Right renal pelvis (tissue), 4 donors: ENCODE results near the gene AP1S2. TPM values are rescaled to one million over a fixed set of nuclear protein-coding genes. Genes with fewer than 3 reads are reported as not detected.
"Not testable (repeated sequence)": the region's sequence is repeated elsewhere in the genome, so short reads cannot be mapped to it uniquely, and the experiment has no call there.

Experiments used
- DNase-seq, 4 donors: peaks; one replicate each; pipeline ENCODE4 v3.0.0-alpha.2; 2013; ENCODE audit warnings: low read depth in 4 of 4, low spot score in 3 of 4, missing footprints in 1 of 4
- polyA plus RNA-seq, 4 donors: library from polyadenylated mRNA; unstranded; fragments of 120-200 nt; gene quantifications; one replicate each; pipeline ENCODE4 v1.2.1, GENCODE V29; 2013; ENCODE audit not compliant: insufficient read length in 4 of 4

Gene AP1S2
- polyA plus RNA-seq, 4 donors, result 46.6 to 63.7 (median 58.8) TPM

DNA sequence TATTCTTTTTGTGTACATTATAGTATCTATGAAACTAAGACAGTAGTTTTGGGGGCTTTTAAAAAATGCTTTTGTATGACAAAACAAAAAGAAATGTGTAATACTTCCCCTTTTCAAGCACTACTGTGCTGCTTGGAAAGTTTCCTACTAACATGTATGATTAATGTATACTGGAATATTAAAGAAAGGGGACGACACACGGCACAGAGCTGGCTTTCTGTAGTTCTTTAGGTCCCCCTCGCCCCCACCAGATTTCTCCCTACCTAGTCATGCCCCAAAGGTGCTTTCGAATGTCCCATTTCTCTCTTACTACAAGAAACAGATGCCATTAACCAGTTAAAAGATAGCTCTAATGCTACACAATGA is 1.6 kb upstream of the AP1S2 start:
- DNase-seq, result no peak

DNA sequence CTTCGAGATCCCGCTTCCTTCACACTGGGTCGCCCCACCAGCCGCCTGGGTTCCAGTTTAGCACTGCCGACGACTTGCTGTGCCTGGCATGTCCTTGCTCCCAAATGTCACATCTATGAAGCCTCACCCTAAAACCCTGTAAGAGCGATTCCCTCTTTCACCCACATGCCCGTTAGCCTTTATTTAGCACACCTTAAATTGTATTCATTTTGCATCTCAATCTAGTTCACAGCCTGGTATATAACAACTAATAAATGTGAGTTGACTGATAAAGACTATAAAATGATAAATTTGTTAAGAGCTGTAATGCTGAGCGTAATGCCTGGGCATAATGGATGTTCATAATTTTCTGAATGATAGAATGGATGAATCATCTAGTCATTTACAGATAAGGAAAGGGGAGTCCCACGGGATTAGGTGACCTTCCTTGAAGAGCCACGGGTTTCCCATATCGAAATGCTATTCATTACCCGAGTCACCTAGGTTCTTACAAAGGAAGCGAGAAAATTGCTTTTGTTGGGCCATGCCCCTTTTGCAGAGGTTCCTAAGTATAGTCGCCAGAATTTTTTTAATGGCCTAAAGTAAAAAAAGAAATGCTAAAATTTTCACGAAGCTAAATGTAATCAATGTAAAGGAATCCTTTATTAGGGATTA is 1.1 kb upstream of the AP1S2 start:
- no peak for DNase-seq

DNA sequence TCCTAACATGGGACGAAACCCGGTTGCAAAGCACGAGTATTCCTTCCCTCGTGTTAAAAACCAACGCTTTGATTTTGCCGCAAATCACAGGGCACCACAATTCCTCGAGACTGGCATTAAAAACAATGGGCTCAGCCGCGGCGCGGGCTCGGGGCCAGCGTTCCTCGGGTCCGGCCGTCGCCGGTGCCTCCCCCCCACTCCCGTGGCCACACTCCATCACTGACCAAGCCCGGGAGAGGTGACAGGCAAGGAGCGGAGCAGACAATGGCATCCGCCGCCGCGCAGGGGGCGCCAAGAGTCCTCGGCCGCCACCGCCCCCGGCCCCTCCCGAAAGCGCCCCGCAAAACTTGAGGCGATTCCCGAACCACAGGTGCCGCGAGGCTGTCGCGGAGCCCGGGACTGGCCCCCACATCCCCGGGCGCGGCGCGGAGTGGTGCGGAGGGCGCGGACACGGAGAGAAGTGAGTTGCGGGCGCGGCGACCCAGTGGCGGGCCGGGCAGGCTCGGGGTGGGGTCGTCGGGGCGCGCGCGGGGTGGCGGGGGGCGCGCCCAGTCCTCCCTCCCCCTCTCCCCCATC is 445 bp downstream of the AP1S2 start:
- DNase-seq, result peak in 1 of 4 donors; percentile 10

DNA sequence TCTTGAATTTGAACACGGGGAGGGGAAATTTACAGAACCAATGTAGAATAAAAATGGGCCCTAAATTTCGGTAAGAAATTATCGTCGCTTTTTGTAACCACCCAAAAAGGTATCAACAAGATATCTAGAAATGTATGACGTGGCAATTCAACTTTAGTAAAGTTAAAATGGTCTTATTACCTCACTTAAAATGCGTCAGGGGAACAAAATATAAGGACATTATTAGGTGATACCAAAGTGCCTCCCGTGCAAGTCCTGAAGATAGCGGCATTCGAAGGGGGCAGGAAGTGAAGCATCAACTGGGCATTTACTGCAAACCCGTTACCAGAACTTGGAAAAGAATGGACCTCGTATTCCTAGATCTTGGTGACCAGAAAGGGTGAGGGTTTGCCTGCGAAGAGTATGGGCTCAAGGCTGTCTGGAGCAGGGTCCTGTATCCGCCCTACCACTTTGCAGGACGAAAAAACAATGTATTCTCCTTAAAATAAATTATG is 980 bp downstream of the AP1S2 start:
- no peak for DNase-seq

DNA sequence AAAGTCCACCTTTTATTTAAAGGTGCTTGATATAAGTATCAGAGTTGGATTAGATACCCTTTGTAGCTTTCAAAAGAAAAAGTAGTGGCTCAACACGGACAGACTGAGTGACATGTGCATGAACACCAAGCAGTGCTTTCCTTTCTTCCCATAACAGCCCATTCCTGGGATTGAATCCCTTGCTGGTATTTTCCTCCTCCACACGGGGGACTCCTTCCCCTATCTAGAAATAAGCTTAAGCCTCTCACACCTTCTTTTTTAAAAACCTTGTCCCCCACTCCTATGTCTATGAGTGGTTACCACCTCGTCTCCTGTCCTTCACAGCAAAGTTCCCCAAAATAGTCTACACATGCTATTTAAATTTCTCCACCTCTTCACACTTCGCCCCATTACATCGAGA is 5.1 kb downstream of the AP1S2 start:
- no peak for DNase-seq

DNA sequence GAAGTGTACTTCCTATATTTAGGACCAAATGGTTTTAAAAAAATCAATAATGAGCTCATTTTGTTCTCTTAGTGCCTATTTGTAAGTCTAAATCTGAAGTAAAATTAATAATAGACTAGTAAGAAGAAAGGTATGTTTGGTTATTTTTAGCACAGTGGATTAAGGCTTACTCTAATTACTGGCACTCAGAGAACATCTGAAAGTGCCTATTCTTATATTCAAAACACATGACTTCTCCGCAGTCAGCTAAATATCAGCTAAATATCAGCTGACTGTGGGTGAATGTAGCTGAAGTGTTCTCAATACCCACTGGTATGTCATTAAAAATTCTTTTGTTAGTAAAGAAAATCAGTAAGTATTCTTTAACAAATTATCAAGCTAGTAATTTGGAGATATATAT is 6.0 kb downstream of the AP1S2 start:
- DNase-seq, result no peak

DNA sequence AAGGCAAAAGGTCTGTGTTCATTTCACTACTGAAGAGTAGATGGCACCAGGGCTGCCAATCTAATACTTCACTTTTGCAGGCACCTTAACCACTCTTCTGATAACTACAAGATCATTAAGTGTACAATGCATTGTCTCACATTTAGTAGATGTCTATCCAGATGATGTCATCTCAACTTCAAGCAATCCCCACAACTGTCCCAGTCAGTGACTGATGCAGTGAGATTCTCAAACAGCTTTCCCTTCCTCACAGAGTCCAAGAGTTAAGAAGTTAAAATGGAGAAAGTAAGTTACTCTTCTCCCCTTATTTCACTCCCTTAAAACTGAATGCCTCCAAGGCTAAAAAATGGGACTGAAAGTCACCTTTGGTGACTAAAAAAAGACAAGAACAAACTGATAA is 10.7 kb downstream of the AP1S2 start:
- DNase-seq, result no peak

DNA sequence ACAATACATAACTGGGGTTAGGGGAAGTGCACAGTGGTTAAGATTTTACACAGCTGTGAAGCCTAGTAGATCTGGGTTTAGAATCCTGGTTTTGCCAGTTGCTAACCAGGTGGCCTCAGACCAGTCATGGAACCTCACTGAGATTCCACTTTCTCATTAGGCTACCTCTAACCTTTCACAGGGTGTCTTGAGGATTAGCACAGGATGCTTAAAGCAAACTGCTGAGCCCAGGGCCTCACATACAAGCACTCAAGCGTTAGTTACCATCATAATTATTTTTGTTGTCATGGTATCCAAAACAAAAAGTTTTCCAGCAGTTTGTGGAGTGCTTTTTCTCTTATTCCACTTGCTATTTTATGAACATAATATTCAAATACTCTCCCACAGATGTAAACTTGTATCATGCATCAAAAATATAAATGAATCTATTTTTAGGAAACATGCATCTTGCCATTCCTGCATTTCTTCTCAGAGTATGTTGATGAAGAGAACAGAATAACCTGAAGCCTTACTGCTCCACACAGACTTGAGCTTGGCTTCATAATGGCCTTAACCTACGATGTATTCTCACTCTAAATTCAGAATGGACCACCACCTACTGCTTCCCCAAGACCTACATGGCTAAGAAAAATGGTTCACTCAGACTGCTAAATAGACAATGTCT is 12.6 kb downstream of the AP1S2 start:
- DNase-seq, result no peak

DNA sequence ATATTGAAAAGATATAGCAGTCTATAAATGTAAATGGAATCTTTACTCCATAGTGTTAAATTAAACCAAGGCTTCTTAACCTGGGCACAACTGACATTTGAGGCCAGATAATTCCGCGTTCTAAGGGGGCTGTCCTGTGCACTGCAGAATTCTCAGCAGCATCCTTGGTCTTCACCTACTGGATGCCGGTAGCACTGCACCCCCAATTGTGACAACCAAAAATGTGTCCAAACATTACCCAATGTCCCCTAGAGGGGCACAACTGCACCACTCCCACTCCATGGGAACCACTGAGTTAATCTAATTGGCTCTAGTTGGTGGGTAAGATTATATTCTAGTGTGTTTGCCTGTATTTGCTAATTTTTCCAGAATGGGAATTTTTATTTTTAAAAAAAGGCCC is 16.6 kb downstream of the AP1S2 start:
- DNase-seq, result no peak

DNA sequence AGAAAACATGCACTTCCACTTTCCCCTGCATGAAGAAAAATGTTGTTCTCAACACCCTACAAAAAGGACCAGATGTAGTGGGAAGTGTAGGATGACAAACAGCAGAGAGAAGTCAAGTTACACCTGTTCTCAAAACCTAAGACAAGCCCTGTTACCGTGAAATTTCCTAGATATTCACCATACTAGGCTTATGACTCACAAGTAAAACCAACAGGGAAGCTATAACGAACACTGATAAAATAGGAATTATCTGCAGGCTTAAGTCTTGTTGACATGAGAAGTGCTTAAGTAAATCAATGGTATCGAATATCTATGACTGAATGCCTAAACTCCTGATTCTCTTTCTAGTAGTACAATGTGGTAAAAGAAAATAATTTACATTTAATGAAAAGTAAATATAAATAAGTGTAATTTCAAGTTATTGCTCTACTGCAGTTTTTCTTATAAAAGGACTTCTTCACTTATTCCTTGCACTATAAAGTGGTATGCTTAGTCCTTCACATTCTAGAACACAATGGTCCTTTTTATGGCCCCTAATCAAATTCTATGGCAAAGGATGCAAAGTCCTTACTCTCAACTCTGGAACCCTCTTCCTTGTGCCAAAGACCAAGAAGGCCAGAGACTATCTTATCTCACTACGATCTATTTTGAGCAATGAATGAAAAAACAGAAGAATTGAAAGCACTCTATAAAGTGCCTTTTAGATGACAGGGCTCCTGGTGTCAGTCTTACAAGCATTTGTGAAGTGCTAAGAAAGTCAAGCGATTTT is 19.6 kb downstream of the AP1S2 start:
- DNase-seq, result no peak

DNA sequence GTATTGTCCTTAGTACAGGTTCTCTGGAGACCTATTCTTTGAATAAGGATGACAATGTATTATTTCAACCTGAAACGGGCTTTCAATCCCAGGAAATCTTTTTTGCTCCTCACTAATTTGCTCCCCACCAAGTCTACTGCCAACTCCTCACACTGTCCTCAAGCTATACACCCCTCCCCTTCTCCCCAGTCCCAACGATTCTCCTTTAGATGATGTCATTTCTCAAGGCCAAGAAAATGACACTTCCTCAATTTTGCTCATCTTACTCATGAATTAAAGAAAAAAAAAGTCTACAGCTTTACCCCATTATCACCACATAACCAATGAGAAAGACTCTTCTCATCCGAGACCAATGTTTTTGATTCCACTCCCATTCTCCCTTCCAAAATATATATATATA is 20.6 kb downstream of the AP1S2 start:
- no peak for DNase-seq

DNA sequence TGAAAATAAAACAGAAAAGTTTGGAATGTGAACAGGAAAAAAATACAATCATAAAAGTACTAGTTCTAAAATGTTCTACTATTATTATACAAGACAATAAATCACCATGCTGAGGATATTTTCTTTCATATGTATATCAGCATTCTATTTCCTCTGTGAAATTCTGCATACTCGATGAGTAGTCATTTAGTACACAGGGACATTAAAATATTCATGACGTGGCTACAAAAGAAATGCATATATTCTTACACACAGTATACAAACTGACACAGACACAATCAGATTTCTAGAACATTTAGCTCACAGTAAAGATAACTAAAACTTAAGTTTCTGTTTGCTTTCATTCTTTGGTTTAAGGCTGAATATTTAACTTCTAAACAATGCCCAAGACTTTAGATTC is 23.3 kb downstream of the AP1S2 start:
- not testable (repeated sequence) for DNase-seq

DNA sequence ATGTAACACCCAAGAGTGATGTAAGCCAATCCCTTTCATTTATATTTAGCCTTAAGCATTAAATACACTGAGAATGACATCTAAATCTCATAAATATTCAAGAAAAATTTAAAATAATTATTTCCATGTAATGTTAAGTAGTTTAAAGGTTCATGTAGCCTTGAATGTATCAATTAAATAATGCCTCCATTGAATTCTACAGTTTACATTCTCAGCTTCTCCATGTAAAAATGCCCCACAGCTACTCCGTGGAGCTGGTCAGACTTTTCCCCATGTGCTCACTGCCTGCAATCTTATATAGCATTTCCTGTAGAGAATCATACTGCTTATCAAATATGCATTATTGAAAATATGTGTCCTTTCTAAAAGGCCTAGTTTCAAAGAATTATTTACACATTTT is 25.4 kb downstream of the AP1S2 start:
- DNase-seq, result no peak

DNA sequence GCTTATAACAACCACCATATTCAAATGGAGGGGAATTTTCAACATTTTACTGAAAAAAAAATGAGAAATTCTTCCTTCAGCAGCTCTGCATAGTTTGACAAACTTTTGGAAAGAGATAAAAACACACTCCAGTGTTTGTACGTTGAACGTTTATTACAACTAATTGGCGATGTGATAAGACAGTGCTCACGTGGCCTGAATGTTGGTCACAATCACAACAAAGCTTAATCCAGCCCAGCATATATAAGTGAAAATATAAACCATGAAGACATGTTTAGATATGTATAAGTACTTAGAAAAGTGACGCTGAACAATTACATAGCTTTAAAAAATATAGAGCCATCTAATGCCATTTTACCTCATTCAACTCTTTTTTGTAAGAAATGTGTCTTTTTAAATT is 28.7 kb downstream of the AP1S2 start:
- no peak for DNase-seq

DNA sequence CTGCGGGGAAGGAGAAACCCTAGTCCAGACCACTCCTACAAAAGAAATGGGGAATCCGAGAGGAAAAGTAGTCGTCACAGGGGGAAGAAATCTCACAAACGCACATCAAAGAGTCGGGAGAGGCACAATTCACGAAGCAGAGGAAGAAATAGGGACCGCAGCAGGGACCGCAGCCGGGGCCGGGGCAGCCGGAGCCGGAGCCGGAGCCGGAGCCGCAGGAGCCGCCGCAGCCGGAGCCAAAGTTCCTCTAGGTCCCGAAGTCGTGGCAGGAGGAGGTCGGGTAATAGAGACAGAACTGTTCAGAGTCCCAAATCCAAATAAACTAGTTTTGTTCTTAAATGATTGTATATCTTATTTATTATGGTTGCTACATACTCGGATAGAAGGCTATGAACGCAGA is 31.7 kb downstream of the AP1S2 start:
- DNase-seq, result no peak

DNA sequence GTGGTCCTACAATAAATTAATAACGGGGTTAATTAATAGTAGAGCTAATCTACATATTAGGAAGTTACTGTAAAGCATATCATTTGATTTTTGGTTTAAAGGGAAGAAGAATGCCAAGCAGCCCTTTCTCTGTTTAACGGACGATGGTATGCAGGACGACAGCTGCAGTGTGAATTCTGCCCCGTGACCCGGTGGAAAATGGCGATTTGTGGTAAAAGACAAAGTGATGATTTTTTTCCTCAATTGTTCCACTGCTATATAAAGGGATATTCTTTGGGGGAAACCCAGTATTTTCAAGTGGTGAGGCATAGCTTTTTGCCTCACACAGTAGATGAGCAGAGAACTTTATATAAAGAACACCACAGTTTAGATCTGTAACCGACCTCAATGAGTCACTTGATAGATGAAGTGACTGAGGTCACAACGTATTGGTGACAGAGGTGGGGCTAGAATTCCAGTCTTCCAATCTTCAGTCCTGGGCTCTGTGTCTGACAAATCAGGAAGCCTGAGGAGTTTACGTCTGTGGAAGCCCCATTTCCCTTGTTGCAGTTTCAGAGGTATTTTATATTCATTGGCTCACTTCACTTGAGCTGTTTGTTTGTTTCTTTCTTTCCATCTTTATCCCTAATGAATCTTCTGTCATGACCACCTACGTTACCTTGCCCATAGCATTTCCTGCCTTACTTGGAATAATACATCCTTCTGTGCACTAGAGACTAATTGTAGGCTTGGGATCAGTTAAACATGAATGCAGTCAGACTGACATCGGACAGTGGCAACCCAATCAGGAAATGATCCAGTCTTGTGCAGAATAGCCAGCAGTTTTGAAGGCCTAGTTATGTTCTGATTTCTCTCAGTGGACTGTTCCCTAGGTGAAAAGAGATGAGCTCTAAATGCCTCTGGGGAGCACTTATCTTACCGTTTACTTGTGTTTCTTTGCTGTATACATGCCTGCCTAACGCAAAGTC is 34.2 kb downstream of the AP1S2 start:
- DNase-seq, result no peak

DNA sequence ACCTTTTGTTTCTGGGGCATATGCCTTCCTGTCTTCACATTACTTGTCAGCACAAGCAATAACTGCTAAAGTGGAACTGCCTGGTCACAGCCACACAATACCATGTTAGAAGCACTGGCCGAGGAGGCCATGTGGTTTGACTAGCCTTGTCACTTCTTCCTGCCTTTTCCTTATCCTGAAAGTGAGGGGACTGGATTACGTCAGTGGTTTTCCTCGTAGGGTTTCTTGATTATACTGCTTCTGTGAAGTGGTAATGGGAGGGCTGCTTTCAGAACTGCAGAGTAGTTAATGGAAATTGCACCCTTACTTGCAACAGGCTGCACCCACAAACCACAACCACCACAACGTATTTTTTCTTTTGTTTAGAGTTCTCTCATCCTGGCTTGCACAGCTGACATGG is 37.7 kb downstream of the AP1S2 start:
- no peak for DNase-seq

DNA sequence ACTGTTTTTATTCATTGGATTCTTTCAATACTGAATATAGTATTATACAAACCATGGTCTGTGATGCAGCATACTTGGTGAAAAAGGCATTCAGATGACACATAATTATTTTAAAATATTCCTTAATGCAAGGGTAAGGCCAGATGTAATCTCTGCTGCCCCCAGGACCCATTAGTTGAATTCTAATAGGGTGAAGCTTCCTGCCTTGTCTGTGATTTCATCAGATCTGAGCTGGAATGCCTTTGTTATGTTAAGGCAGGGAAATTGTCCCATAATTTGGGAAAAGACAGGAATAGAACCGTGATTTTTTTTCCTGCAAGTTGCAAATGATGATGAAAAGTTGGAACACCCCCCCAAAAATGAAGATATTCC is 38.2 kb downstream of the AP1S2 start:
- no peak for DNase-seq

DNA sequence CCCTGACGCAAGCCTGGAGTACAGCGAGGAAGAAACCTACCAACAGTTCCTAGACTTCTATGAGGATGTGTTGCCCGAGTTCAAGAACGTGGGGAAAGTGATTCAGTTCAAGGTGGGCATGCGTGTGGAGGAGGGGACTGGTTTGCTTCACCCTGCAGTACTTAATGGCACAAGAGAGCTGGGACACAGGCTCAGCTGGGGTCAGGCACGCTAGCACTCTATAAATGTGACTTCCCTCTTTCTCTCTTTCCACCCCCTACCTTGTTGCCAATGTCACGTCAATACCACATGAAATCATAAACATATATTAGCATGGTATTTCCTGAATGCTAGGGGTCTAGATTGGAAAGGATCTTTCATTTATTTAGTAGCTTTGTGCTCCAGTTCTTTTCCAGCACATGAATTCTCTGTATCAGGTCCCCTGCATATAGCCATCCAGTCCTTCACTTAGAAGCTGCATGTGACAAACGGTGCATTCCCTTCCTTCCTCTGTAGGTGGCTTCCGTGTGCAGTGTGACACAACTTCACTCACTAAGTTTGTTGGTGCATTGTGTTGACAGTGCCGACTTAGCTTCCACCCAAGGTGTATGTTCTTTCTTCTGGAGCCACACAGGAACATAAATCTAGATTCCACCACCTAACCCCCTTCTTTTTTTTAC is 38.7 kb downstream of the AP1S2 start:
- DNase-seq, result peak in 2 of 4 donors; percentile 0 to 2
